Naive B cell (primary cell): Measurements from ENCODE around the gene MAP3K1. TPM values are rescaled to one million over a fixed set of nuclear protein-coding genes. Genes with fewer than 3 reads are reported as not detected.
A peak's percentile ranks its signal among the peaks of the same experiment; 100 is the strongest.
"Not testable (repeated sequence)": the region's sequence is repeated elsewhere in the genome, so short reads cannot be mapped to it uniquely, and the experiment has no call there.

Source experiments
- ATAC-seq, 2 donors: fragments of 150-1000 bp; cut with Tn5 transposase; 2 replicates each; pipeline ENCODE4 v1.10.0; 2021; ENCODE audit warnings: low read depth in 2 of 2, mild to moderate bottlenecking in 2 of 2, moderate library complexity in 2 of 2
- DNase-seq: peaks from one replicate; pipeline ENCODE4 v3.0.0; 2022
- H3K27ac Mint-ChIP-seq, 6 donors: one replicate each; pipeline ENCODE4 v1.8.0; 2020 to 2022; ENCODE audit warnings: mild to moderate bottlenecking in 6 of 6, mixed read lengths in 6 of 6, moderate library complexity in 5 of 6, inconsistent platforms in 2 of 6
- H3K27me3 Mint-ChIP-seq, 3 donors: one replicate each; pipeline ENCODE4 v1.8.0; 2021 to 2022; ENCODE audit warnings: mixed read lengths in 3 of 3, mild to moderate bottlenecking in 1 of 3
- H3K36me3 Mint-ChIP-seq, 2 donors: one replicate each; pipeline ENCODE4 v1.8.0; 2020 to 2022; ENCODE audit warnings: mixed read lengths in 2 of 2, inconsistent platforms in 1 of 2, mild to moderate bottlenecking in 1 of 2
- H3K4me1 Mint-ChIP-seq, 3 donors: one replicate each; pipeline ENCODE4 v1.8.0; 2020 to 2022; ENCODE audit warnings: mixed read lengths in 3 of 3, inconsistent platforms in 1 of 3, mild to moderate bottlenecking in 1 of 3, moderate library complexity in 1 of 3
- H3K4me3 Mint-ChIP-seq, 8 donors: one replicate each; pipeline ENCODE4 v1.8.0; 2020 to 2022; ENCODE audit warnings: mild to moderate bottlenecking in 8 of 8, mixed read lengths in 8 of 8, moderate library complexity in 8 of 8, inconsistent platforms in 2 of 8
- H3K9me3 Mint-ChIP-seq, 7 donors: one replicate each; pipeline ENCODE4 v1.8.0; 2020 to 2022; ENCODE audit warnings: mixed read lengths in 7 of 7, mild to moderate bottlenecking in 5 of 7, inconsistent platforms in 2 of 7, moderate library complexity in 1 of 7
- polyA plus RNA-seq, 6 donors: library from polyadenylated mRNA; unstranded; fragments of 300-500 nt; fragmentation: Illumina TruSeq; gene quantifications; one replicate each; pipeline ENCODE4 v1.2.3, GENCODE V29; 2021; ENCODE audit warnings: low read depth in 6 of 6

Gene MAP3K1
- polyA plus RNA-seq: 100 to 1,000 TPM in 1 of 6 donors, 10 to 100 TPM in 5; 39.8 to 106 (median 90.2) TPM

- Mint-ChIP-seq H3K4me3 (peak within 1 kb of the TSS; percentile 93 to 100 (median 94)), H3K9me3 (no peaks in the 10 kb centered on the region), H3K27ac (peak within 1 kb of the TSS; percentile 97 to 98 (median 97)), H3K27me3 (no peaks in the 10 kb centered on the region), H3K4me1 (peaks cover 40 to 44% (median 42%) of the 10 kb centered on the region in 3 donors), H3K36me3 (no peaks in the 10 kb centered on the region)
- DNase-seq (peak; percentile 86), ATAC-seq (peak; percentile 60 to 65)
These were observed at the start of gene MAP3K1 for GRCh38 chr5:56814963-56815657. Gene MAP3K1, plus strand, starts transcription at chr5:56815549. Its CDS starts 25 bp downstream, at chr5:56815574.

GRCh38 chr5:56766926-56767325 lies 48.4 kb upstream of the MAP3K1 start:
- Mint-ChIP-seq H3K4me3 (peak overlapping the region in 6 of 8 donors; percentile 0 to 72 (median 26)), H3K36me3 (no peaks in the 10 kb centered on the region), H3K4me1 (peaks cover 44 to 82% (median 54%) of the 10 kb centered on the region in 3 donors), H3K27me3 (no peaks in the 10 kb centered on the region), H3K27ac (peak overlapping the region; percentile 50 to 95 (median 75)), H3K9me3 (no peaks in the 10 kb centered on the region)
- DNase-seq: peak; percentile 51
- ATAC-seq: peak in 1 of 2 donors; percentile 30

DNA sequence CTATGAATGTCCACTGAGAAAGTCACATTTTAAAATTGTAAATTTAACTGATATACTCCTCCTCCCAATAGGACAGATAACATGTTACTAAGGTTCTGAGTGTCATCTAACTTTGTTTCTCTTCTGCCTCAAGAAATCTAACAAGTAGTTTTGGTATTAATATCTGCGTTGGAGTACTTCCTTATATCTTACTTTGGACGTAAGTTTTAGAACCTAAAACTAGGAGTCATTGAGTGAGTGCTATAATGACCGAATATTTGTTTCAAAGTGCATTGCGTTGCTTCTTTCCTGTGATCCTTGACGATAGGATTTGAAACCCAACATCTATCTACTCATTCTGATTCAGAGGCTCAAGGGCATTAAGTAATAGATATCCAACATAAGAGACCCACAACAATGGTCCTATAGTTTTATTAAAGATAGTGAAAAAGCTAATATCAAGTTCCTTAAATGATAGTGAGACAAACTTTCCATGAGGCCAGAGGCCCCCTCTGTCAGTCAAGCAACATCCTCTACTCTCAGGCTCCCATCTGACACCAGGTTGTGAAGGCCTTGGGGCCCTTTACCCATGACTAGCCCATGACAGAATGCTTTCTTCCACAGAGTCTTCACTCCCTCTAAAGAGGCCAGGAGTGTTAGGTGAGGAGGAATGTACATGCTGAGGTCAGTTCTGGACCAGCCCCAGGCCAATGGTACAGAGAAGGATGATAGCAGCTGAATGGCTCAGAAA lies 45.3 kb upstream of the MAP3K1 start:
- Mint-ChIP-seq H3K27ac (peak overlapping the region in 5 of 6 donors; percentile 2 to 63 (median 36)), H3K4me1 (peaks cover 42 to 68% (median 49%) of the 10 kb centered on the region in 3 donors)
- ATAC-seq: no peak

DNA sequence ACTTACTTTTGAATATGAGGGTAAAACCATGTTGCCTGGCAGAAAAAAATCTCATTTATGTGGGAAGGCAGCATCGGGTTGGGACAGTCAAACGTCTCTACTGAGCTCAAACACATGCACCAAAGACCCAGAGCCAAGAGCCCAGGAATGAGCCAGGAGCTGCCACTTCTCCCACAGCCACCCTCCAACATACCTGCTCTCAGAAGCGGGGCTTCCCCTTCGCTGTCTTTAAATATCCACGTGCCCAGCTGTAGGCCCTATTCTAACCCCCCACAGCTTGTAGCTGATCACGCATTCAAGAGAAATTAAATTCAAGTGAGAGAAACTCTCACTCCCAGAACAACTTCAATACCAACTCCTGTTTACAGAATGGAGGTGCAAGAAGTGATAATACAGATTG lies 42.6 kb upstream of the MAP3K1 start:
- peak overlapping the region in 3 of 8 donors; percentile 3 to 16 (median 5) for H3K4me3 Mint-ChIP-seq
- H3K27me3 Mint-ChIP-seq: no peaks in the 10 kb centered on the region
- peak overlapping the region; percentile 44 to 82 (median 54) for H3K27ac Mint-ChIP-seq
- DNase-seq (no peak), ATAC-seq (peak; percentile 71 to 81)
- H3K36me3 Mint-ChIP-seq: no peaks in the 10 kb centered on the region
- peaks cover 26 to 42% (median 32%) of the 10 kb centered on the region in 3 donors for H3K4me1 Mint-ChIP-seq
- peaks cover 0 to 7% (median 0%) of the 10 kb centered on the region in 7 donors for H3K9me3 Mint-ChIP-seq

More for the DNA sequence above, 45.3 kb upstream of the MAP3K1 start:
- no peaks in the 10 kb centered on the region for H3K27me3 Mint-ChIP-seq
- H3K4me3 Mint-ChIP-seq: peak overlapping the region in 1 of 8 donors; percentile 7
- DNase-seq: no peak
- H3K9me3 Mint-ChIP-seq: no peaks in the 10 kb centered on the region
- no peaks in the 10 kb centered on the region for H3K36me3 Mint-ChIP-seq

DNA sequence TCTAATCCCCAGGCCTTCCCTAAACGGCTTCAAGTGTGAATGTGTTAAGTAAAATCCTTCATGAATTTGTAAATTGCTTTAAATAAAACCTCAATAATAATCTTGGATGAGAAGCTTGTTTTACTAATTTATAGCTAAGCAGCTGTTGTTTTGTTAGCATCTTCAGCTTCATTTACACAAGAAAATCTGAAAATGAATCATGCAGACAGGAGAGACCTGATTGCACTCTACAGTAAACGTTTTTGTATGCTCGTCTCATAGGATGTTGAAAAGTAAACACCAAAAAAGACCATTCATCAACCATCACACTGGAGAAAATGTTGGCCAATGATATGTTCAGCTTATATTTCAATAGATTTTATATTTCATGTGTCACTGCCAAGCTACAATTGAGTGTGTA lies 40.4 kb upstream of the MAP3K1 start:
- H3K4me3 Mint-ChIP-seq: no peak overlapping the region
- H3K27ac Mint-ChIP-seq: no peak overlapping the region
- no peaks in the 10 kb centered on the region for H3K27me3 Mint-ChIP-seq
- peaks cover 25 to 34% (median 30%) of the 10 kb centered on the region in 3 donors for H3K4me1 Mint-ChIP-seq
- H3K36me3 Mint-ChIP-seq: no peaks in the 10 kb centered on the region
- DNase-seq: no peak
- ATAC-seq: no peak
- H3K9me3 Mint-ChIP-seq: peaks cover 0 to 19% (median 5%) of the 10 kb centered on the region in 7 donors

GRCh38 chr5:56776212-56776846 lies 39.0 kb upstream of the MAP3K1 start:
- peaks cover 0 to 23% (median 6%) of the 10 kb centered on the region in 7 donors for H3K9me3 Mint-ChIP-seq
- H3K4me3 Mint-ChIP-seq, ATAC-seq, H3K27me3 Mint-ChIP-seq, DNase-seq, H3K36me3 Mint-ChIP-seq, H3K27ac Mint-ChIP-seq: not testable (repeated sequence)
- peaks cover 11 to 22% (median 20%) of the 10 kb centered on the region in 3 donors for H3K4me1 Mint-ChIP-seq

GRCh38 chr5:56783261-56783660 lies 32.1 kb upstream of the MAP3K1 start:
- no peak for ATAC-seq
- peaks cover 0 to 6% (median 0%) of the 10 kb centered on the region in 3 donors for H3K4me1 Mint-ChIP-seq
- H3K27me3 Mint-ChIP-seq: no peaks in the 10 kb centered on the region

DNA sequence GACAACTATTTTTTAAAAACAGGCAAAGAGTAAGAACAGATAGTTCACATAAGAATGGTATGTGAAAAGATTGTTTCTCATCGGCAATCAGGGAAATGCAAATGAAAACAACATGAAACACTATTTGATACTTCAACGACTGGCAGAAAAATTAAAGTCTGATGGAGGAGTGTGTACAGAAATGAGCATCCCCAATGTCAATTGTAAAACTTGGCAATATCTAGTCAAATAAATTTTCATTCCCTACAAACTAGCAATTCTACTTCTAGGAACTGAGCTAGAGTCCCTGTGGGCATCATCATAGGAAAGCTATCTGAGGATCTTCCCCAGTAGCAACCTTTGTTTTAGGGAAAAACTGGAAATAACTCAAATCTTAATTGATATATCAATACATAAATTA lies 29.0 kb upstream of the MAP3K1 start:
- Mint-ChIP-seq H3K4me1 (no peaks in the 10 kb centered on the region), H3K27me3 (no peaks in the 10 kb centered on the region), H3K4me3 (no peak overlapping the region), H3K27ac (peak overlapping the region in 1 of 6 donors; percentile 20), H3K9me3 (no peaks in the 10 kb centered on the region), H3K36me3 (no peaks in the 10 kb centered on the region)
- DNase-seq (no peak), ATAC-seq (no peak)

More at GRCh38 chr5:56783261-56783660, 32.1 kb upstream of the MAP3K1 start:
- Mint-ChIP-seq H3K36me3 (peaks cover 0 to 8% of the 10 kb centered on the region in 2 donors), H3K4me3 (no peak overlapping the region), H3K27ac (no peak overlapping the region), H3K9me3 (peaks cover 0 to 12% (median 5%) of the 10 kb centered on the region in 7 donors)
- no peak for DNase-seq

DNA sequence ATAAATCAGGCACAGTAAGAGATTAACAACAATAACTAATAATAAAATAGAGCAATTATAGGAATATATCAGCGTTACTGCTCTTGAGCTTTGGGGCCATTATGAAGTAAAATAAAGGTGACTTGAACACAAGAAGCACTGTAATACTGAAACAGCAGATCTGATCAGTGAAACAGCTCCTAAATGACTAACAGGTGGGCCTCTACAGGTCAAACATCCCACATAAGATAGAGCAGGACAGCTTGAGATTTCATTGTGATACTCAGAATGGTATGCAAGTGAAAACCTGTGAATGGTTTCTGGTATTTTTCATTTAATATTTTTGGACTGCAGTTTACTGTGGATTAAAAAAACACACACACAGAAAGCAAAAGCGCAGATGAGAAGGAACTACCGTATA lies 24.0 kb upstream of the MAP3K1 start:
- no peaks in the 10 kb centered on the region for H3K4me1 Mint-ChIP-seq
- H3K9me3 Mint-ChIP-seq: peaks cover 0 to 4% (median 2%) of the 10 kb centered on the region in 7 donors
- no peak overlapping the region for H3K27ac Mint-ChIP-seq
- ATAC-seq: no peak
- no peaks in the 10 kb centered on the region for H3K27me3 Mint-ChIP-seq
- DNase-seq: no peak
- H3K36me3 Mint-ChIP-seq: peaks cover 0 to 4% of the 10 kb centered on the region in 2 donors
- H3K4me3 Mint-ChIP-seq: no peak overlapping the region

DNA sequence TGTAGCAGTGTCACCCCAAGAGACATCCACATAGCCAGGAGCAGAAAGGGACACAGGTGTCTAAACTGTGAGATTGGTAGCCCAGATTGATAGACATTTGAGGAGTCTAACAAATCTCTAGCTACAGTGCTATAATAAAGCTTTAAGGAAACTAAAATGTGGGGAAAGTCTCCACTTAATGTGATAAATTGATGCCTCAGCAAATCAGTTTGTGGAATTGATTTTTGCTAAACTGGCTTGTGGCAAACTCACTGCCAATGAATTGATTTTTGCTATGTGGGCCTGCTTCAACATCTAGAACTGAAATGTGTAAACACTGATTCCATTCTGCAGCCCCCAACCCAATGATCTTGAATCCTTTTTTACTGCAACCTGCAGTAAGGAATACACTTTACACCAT lies 16.8 kb upstream of the MAP3K1 start:
- peaks cover 0 to 4% (median 0%) of the 10 kb centered on the region in 7 donors for H3K9me3 Mint-ChIP-seq
- ATAC-seq (no peak), DNase-seq (no peak)
- peaks cover 0 to 4% of the 10 kb centered on the region in 2 donors for H3K36me3 Mint-ChIP-seq
- H3K27me3 Mint-ChIP-seq: no peaks in the 10 kb centered on the region
- H3K27ac Mint-ChIP-seq: no peak overlapping the region
- H3K4me3 Mint-ChIP-seq: no peak overlapping the region
- peaks cover 2 to 5% (median 3%) of the 10 kb centered on the region in 3 donors for H3K4me1 Mint-ChIP-seq

DNA sequence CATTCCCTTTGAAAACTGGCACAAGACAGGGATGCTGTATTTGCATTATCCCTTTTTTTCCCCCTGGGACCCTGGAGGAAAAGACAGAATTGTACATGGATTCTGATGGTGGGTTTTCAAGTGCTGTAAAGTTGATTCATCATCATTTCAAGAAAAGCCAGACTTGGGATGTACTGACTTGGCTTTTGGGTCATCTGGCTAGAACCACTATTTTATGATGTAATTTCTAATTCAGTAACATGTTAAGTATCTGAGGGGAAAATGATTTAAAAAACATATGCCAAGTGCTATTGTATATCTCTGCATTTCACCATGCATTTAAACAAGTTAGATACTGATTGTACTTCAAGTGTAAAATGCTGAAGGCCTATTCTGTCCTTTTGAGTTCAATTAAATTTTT lies 15.2 kb upstream of the MAP3K1 start:
- H3K27ac Mint-ChIP-seq: peak overlapping the region in 1 of 6 donors; percentile 11
- H3K27me3 Mint-ChIP-seq: no peaks in the 10 kb centered on the region
- no peak for ATAC-seq
- no peaks in the 10 kb centered on the region for H3K36me3 Mint-ChIP-seq
- peaks cover 7 to 9% (median 8%) of the 10 kb centered on the region in 3 donors for H3K4me1 Mint-ChIP-seq
- H3K4me3 Mint-ChIP-seq: no peak overlapping the region
- no peaks in the 10 kb centered on the region for H3K9me3 Mint-ChIP-seq
- no peak for DNase-seq

GRCh38 chr5:56801256-56801655 lies 14.1 kb upstream of the MAP3K1 start:
- Mint-ChIP-seq H3K27me3 (no peaks in the 10 kb centered on the region), H3K27ac (no peak overlapping the region), H3K4me1 (peaks cover 7 to 9% (median 8%) of the 10 kb centered on the region in 3 donors), H3K4me3 (no peak overlapping the region), H3K36me3 (no peaks in the 10 kb centered on the region), H3K9me3 (no peaks in the 10 kb centered on the region)
- no peak for DNase-seq
- no peak for ATAC-seq

GRCh38 chr5:56802205-56802604 lies 13.1 kb upstream of the MAP3K1 start:
- peak overlapping the region in 1 of 6 donors; percentile 59 for H3K27ac Mint-ChIP-seq
- no peaks in the 10 kb centered on the region for H3K27me3 Mint-ChIP-seq
- peaks cover 7 to 11% (median 7%) of the 10 kb centered on the region in 3 donors for H3K4me1 Mint-ChIP-seq
- H3K36me3 Mint-ChIP-seq: no peaks in the 10 kb centered on the region
- DNase-seq (no peak), ATAC-seq (no peak)
- H3K4me3 Mint-ChIP-seq: no peak overlapping the region
- no peaks in the 10 kb centered on the region for H3K9me3 Mint-ChIP-seq
